OCI-LY1 (cell line): ENCODE measurements around the gene ERBB2.

ENCODE experiments used
- H2AFZ ChIP-seq: fragments of 200-600 bp; sonication (generic), shearing (Covaris generic); 2 replicates; pipeline ENCODE4 v1.6.0; 2014; ENCODE audit warnings: antibody characterized with exemption, mild to moderate bottlenecking, low read length
- H3F3A ChIP-seq: fragments of 200-600 bp; sonication (generic), shearing (Covaris generic); 2 replicates; pipeline ENCODE4 v1.6.0; 2014; ENCODE audit warnings: mild to moderate bottlenecking, antibody characterized with exemption, low read length, moderate library complexity; ENCODE audit not compliant: insufficient read depth
- H3K27ac ChIP-seq: fragments of 200-600 bp; sonication (generic); 2 replicates; pipeline ENCODE4 v1.5.1; 2014; ENCODE audit warnings: low read length, mixed run types, mild to moderate bottlenecking, low read depth; ENCODE audit not compliant: poor library complexity, severe bottlenecking
- H3K27me3 ChIP-seq: fragments of 200-600 bp; sonication (generic); 2 replicates; pipeline ENCODE4 v1.6.0; 2014; ENCODE audit warnings: antibody characterized with exemption, mild to moderate bottlenecking, low read length, moderate library complexity; ENCODE audit not compliant: insufficient read depth
- H3K36me3 ChIP-seq: fragments of 200-600 bp; sonication (generic); 2 replicates; pipeline ENCODE4 v1.6.1; 2014; ENCODE audit warnings: mild to moderate bottlenecking, antibody characterized with exemption, low read length, moderate library complexity, mixed read lengths; ENCODE audit not compliant: insufficient read depth
- H3K4me1 ChIP-seq: fragments of 200-600 bp; sonication (generic); 2 replicates; pipeline ENCODE4 v1.5.1; 2014; ENCODE audit warnings: mild to moderate bottlenecking, low read length, moderate library complexity; ENCODE audit not compliant: insufficient read depth, severe bottlenecking
- H3K4me2 ChIP-seq: fragments of 200-600 bp; sonication (generic), shearing (Covaris generic); 2 replicates; pipeline ENCODE4 v1.6.1; 2014; ENCODE audit warnings: low read length
- H3K4me3 ChIP-seq: fragments of 200-600 bp; sonication (generic); 2 replicates; pipeline ENCODE4 v1.5.1; 2014; ENCODE audit warnings: low read length, low read depth, mild to moderate bottlenecking, mixed read lengths; ENCODE audit not compliant: poor library complexity, severe bottlenecking
- H3K79me2 ChIP-seq: fragments of 200-600 bp; shearing (Covaris generic); 2 replicates; pipeline ENCODE4 v1.6.1; 2016; ENCODE audit warnings: mixed run types, low read length, mixed read lengths; ENCODE audit not compliant: insufficient read depth
- H3K9ac ChIP-seq: fragments of 200-600 bp; sonication (generic), shearing (Covaris generic); 2 replicates; pipeline ENCODE4 v1.6.1; 2014; ENCODE audit warnings: mild to moderate bottlenecking, low read length, mixed read lengths
- H3K9me2 ChIP-seq: fragments of 200-600 bp; sonication (generic), shearing (Covaris generic); 2 replicates; pipeline ENCODE4 v1.6.1; 2014; ENCODE audit warnings: low read depth, mild to moderate bottlenecking, low read length, mixed read lengths
- H3K9me3 ChIP-seq: fragments of 200-600 bp; shearing (Covaris generic); 2 replicates; pipeline ENCODE4 v1.6.1; 2014; ENCODE audit warnings: low read length, mixed read lengths
- H4K20me1 ChIP-seq: fragments of 200-600 bp; sonication (generic), shearing (Covaris generic); 2 replicates; pipeline ENCODE4 v1.6.0; 2016; ENCODE audit warnings: mild to moderate bottlenecking, low read length; ENCODE audit not compliant: insufficient read depth
- EZH2 ChIP-seq: fragments of 200-600 bp; sonication (generic), shearing (Covaris generic); IDR thresholded peaks from 2 replicates; pipeline ENCODE4 v1.8.0; 2017; ENCODE audit warnings: borderline replicate concordance, mixed run types, mild to moderate bottlenecking, antibody characterized with exemption, low read length, moderate library complexity, mixed read lengths
- TF ChIP-seq, protein P1 (sequence below): fragments of 200-600 bp; sonication (generic), shearing (Covaris generic); IDR thresholded peaks from 2 replicates; pipeline ENCODE4 v1.5.1; 2017; ENCODE audit warnings: mild to moderate bottlenecking, antibody characterized with exemption, low read length, moderate library complexity, mixed read lengths

Gene ERBB2

DNA sequence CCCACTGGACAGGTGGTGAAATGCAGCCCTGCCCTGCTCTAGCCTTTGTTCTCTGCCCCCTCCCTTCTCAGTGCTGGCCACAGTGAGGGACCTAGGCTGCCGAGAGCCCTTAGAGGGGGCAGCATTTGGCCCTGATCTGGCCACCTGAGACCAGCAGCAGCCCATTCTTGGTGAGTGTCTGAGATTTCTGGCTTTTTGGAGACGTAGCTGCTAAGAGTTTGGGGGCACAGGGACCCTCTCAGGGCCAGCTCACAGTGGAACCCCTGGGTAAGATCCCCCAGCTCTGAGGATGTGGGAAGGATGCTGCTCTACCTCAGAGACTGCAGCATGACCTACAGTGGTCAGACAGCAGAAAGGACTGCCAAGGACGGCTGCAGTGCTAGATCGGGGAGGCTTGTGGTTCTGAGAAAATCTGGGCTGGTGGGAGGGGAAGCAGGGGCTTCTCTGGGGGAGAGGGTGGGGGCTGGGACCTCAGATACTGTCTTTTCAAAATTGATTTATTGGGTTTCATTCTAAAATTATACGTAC lies 51.2 kb downstream of the ERBB2 start:
- no peaks in the 10 kb centered on the region for H4K20me1 ChIP-seq
- peaks cover 5% of the 10 kb centered on the region; the same call in 1 of the 2 replicates for H3F3A ChIP-seq
- H3K36me3 ChIP-seq: no peaks in the 10 kb centered on the region; the same call in 1 of the 2 replicates
- H3K4me3 ChIP-seq: no peak overlapping the region
- no peaks in the 10 kb centered on the region for H3K9me2 ChIP-seq
- no peaks in the 10 kb centered on the region for H3K79me2 ChIP-seq
- no peak overlapping the region for H2AFZ ChIP-seq
- H3K9me3 ChIP-seq: no peaks in the 10 kb centered on the region
- H3K27ac ChIP-seq: no peak overlapping the region
- no peak overlapping the region for H3K4me2 ChIP-seq
- H3K9ac ChIP-seq: no peak overlapping the region
- H3K27me3 ChIP-seq: no peaks in the 10 kb centered on the region
- H3K4me1 ChIP-seq: peaks cover 32% of the 10 kb centered on the region
- TF ChIP-seq EZH2: no peak
- TF ChIP-seq, protein P1, sequence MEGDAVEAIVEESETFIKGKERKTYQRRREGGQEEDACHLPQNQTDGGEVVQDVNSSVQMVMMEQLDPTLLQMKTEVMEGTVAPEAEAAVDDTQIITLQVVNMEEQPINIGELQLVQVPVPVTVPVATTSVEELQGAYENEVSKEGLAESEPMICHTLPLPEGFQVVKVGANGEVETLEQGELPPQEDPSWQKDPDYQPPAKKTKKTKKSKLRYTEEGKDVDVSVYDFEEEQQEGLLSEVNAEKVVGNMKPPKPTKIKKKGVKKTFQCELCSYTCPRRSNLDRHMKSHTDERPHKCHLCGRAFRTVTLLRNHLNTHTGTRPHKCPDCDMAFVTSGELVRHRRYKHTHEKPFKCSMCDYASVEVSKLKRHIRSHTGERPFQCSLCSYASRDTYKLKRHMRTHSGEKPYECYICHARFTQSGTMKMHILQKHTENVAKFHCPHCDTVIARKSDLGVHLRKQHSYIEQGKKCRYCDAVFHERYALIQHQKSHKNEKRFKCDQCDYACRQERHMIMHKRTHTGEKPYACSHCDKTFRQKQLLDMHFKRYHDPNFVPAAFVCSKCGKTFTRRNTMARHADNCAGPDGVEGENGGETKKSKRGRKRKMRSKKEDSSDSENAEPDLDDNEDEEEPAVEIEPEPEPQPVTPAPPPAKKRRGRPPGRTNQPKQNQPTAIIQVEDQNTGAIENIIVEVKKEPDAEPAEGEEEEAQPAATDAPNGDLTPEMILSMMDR: no peak

DNA sequence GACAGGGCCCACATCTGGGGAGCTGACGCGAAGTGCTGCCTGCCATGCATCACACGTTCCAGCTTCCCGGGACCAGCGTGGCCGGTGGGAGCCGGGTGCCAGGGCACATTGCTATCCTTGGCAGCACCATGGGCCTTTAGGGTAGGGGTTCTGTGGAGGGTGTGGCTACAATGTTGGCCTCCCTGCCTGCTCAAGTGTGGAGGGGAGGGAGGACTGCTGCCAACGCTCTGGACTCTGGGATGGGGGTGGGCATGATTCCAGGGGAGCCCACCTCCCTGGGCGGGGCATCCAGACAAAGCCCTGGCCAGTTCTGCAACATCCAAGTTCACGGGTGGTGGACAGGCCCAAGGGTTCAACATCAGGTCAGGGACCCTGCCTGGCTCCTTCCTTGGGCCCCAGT lies 51.8 kb downstream of the ERBB2 start:
- H3K27ac ChIP-seq: no peak overlapping the region
- TF ChIP-seq, protein P1: no peak
- TF ChIP-seq EZH2: no peak
- H4K20me1 ChIP-seq: no peaks in the 10 kb centered on the region
- H3K9me3 ChIP-seq: no peaks in the 10 kb centered on the region
- no peaks in the 10 kb centered on the region for H3K9me2 ChIP-seq
- no peaks in the 10 kb centered on the region for H3K79me2 ChIP-seq
- H3F3A ChIP-seq: peaks cover 6% of the 10 kb centered on the region; the same call in 1 of the 2 replicates
- no peak overlapping the region for H3K4me2 ChIP-seq
- no peak overlapping the region for H3K9ac ChIP-seq
- no peak overlapping the region for H2AFZ ChIP-seq
- H3K27me3 ChIP-seq: no peaks in the 10 kb centered on the region
- no peak overlapping the region for H3K4me3 ChIP-seq
- no peaks in the 10 kb centered on the region; the same call in 1 of the 2 replicates for H3K36me3 ChIP-seq
- H3K4me1 ChIP-seq: peaks cover 38% of the 10 kb centered on the region

DNA sequence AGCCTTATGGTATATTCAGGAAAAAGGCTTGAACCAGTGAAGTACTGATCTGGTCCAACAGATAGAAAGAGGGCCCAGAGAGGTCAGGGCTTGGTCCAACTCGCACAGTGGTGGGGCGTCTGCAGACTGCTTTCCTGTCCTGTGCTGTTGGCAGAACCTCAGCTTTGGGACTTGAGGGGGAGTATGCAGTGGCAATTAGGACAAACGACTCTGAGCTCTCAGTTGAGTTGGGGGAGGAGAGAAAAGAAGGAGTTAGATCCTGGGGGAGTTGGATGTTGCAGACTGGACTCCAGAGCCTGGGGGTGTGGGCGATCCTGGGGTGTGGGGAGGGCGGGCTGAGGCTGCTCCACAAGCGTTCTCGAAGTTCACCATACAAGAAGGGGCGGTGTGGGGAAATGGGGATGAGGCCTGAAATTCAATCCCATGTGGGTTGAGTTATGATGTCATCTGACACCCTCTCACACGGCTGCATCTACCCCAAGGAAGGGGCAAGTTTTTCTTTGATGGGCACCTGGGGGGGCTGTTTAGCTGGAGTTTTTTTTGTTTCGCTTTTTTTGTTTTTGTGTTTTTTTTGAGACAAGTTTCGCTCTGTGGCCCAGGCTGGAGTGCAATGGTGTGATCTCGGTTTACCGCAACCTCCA lies 52.5 kb downstream of the ERBB2 start:
- Histone ChIP-seq H3K9me3 (no peaks in the 10 kb centered on the region), H3K4me2 (no peak overlapping the region), H3K36me3 (no peaks in the 10 kb centered on the region; the same call in 1 of the 2 replicates), H3K27me3 (no peaks in the 10 kb centered on the region), H3K27ac (no peak overlapping the region), H3F3A (peaks cover 12% of the 10 kb centered on the region), H3K4me1 (peaks cover 45% of the 10 kb centered on the region), H3K79me2 (no peaks in the 10 kb centered on the region), H2AFZ (no peak overlapping the region), H4K20me1 (no peaks in the 10 kb centered on the region), H3K4me3 (no peak overlapping the region), H3K9me2 (no peaks in the 10 kb centered on the region), H3K9ac (no peak overlapping the region)
- TF ChIP-seq, protein P1: no peak
- no peak for TF ChIP-seq EZH2
